HK-2 (cell line): Measurements from ENCODE around the gene PRSS3.
A peak's percentile ranks its signal among the peaks of the same experiment; 100 is the strongest.
"Not testable (repeated sequence)": the region's sequence is repeated elsewhere in the genome, so short reads cannot be mapped to it uniquely, and the experiment has no call there.

Experiments
- DNase-seq: peaks from one replicate; pipeline ENCODE4 v3.0.0-alpha.2; 2018; ENCODE audit not compliant: unreplicated experiment

Gene PRSS3

DNA sequence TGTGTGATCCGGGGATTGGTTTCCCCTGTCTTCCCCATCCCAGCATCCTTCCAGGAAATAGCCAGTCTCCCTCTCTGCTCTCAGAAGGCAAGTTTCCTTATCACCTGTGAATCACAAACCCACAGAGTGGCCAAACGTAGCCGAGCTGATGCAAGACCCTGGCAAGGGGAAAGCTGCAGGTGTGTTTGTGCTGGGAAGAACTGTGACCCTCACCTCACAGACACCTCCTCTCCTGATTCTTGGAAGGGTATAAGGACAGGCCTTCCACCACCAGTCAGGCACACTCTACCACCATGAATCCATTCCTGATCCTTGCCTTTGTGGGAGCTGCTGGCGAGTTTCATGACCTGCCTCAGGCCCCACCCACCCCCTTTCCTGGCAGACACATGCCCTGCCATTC is at the start of gene PRSS3:
TSS of gene PRSS3 (plus strand) at position 281 of the 400 bp plus-strand sequence. CDS start at position 294, 13 bp downstream.
- no peak for DNase-seq

DNA sequence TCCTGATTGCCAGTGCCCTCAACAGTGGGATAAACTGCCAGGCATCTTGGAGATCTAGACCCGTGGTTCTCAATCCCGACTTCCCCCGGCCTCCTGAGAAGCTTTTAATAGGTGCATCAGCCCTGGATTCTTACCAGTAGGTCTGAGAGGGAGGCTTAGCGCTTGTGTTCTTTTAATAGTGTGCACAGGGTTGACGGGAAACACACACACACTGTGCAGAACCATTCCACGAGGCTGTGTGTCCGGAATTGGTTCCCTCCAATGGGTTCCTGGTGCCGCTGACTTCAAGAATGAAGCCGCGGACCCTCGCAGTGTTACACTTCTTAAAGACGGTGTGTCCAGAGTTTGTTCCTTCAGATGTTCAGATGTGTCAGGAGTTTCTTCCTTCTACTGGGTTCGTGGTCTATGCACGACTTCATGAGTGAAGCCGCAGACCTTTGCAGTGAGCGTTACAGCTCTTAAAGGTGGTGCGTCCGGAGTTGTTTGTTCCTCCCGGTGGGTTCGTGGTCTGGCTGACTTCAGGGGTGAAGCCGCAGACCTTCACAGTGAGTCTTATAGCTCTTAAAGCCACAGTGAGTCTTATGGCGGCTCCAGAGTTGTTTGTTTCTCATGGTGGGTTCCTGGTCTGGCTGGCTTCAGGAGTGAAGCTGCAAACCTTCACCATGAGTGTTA is 46.6 kb upstream of the PRSS3 start:
- DNase-seq: no peak

DNA sequence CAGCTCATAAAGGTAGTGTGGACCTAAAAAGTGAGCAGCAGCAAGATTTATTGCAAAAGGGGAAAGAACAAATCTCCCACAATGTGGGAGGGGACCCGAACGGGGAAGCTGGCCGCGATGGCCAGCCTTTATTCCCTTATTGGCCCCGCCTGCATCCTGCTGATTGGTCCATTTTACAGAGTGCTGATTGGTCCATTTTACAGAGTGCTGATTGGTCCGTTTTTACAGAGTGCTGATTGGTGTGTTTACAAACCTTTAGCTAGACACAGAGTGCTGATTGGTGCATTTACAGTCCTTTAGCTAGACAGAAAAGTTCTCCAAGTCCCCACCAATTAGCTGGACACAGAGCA is 46.1 kb upstream of the PRSS3 start:
- not testable (repeated sequence) for DNase-seq

DNA sequence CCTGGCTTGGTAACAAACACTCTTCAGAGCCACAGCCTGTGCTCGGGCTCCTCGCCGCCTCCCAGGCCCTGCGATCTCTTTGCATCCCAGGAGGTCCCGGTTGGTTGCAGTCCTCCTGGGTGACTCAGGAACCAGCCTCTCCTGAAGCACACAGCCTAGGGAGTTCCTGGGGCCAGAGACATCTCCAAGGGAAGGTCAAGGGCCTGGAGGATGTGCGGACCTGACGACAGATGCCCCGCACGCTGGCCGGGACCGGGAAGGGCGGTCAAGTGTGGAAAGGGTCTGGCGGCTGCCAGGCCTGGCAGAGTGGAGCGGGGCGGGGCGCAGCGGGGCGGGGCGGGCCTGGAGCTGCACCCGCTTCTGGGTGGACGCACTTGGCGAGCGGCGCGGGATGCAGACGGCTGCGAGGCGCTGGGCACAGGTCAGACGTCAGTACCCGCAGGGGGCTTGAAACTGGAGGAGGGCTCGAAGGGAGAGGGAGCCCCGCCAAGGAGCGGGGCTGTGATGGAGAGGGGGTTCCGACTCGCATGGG is 45.0 kb upstream of the PRSS3 start:
- no peak for DNase-seq

DNA sequence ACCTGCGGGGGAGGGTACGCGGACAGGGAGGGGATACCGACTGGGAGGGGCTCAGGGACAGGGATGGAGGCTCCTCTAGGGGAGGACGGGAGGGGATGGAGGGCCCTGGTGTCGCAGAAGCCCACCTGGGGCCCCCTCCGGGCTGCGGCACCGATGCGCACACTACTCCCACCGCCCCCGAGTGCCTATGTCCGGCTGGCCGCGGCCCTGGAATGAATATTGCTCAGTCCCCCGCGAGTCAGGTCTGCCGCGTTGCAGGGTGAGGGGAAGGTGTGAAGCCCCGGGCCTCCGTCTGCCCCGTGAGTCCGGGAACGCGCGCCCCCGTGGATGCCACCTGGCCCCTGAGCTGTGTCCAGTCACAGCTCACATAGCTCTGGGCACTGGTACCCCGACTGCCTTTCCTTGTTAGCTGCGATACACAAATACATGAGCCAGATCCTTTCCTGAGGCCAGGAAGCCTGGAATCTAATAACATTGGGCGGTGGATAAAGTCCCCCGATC is 44.5 kb upstream of the PRSS3 start:
- no peak for DNase-seq

DNA sequence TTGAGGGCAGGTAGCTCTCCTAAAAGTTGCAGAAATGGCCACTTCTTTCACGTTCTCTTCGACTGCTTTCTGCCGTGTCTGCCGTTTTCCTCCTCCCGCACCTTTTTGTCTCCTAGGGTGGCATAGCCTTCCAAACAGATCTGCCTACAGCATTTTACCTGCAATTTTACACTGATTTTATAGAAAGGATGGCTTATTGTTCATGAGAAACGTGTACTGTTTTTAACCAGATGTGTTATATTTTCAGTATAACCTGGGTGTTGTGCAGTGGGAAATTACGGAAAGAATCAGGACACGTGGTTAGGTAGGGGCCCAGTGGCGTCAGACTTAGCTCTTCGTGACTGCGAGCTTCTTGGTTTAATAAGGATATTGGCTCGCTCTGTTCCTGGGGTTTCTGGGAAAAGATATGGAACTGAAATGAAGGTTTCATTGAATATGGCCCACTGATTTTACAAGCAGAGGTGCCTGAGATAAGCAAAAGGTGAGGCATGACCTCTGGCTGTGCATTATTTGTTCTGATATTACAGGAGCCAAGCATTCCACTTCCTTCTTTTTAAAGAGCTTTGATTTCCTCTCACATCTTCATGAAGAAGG is 43.7 kb upstream of the PRSS3 start:
- no peak for DNase-seq

DNA sequence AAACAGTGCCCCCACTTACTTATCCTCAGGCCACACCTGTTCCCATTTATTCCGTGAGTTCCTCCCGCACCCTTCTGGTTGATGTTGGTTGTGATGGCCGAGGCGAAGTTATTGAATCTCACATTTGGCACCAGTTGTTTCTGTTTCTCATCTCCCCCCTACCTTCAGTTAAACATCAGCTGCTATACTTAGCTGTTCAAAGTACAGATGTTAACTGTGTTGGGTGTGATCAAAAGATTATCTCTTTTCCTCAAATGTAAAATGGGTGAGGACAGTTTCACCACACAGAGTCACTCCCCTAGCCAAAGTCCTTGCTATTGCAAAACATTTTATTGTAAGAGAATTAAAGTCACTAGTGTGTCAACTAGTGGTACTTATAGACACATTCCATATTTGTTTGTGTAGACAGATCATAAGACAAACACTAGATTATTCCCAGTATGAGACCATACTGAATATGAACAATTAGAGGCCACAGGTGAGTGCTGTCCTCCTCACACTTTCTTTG is 43.2 kb upstream of the PRSS3 start:
- no peak for DNase-seq

DNA sequence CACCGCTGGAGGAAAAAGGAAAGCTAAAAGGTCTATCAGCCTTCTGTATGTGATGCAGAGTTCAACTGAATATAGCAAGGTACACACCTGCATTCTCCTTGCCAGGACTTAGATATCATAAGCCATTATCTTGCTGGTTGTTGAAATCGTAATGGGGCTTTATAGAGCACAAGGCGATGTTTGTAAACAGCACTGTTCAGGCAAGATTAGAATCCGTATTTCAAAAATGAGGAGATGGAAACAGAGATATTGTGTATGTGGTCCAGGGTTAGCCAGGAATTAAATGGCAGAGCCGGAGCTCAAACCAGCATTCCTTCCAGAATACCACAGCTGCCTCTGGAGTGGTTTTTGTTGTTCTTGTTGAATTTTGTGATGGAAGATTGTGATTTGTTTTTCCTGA is 42.6 kb upstream of the PRSS3 start:
- DNase-seq: not testable (repeated sequence)

DNA sequence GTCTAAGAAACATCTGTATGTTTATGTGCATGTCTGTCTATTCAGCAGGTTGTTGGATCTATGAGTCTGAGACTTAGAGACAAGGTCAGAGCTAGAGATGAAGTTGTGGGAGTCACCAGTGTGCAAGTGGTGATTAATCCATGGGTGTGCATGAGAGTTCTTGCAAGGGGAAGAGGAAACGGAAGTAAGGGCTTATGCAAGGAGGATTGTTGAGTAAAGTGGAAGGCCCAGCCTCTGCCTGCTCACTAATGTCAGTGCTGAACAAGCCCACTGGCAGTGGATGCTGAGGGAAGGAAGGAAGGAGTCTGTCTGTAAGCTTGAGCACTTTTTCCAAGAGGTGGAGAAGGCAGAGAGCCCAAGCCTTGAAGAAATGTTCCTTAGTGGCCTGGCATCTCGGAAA is 35.7 kb upstream of the PRSS3 start:
- DNase-seq: not testable (repeated sequence)

DNA sequence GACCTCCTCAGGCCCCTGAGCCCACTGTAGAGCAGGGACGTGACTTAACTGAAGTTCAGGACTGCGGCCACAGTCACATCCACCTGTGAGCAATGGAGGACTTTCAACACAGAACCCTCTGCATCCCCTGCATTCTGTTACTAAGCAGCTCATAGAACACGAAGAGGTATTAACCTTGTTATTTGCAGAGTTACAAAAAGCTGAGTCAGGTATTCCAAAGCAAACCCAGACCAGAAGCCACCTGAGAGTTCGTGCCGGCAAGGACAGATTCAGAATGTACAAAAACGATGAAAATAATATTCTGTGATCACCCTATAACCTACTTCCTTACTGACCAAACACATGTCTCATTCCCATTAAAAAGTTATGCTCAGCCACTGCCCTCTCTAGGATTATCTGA is 33.0 kb upstream of the PRSS3 start:
- DNase-seq: no peak

DNA sequence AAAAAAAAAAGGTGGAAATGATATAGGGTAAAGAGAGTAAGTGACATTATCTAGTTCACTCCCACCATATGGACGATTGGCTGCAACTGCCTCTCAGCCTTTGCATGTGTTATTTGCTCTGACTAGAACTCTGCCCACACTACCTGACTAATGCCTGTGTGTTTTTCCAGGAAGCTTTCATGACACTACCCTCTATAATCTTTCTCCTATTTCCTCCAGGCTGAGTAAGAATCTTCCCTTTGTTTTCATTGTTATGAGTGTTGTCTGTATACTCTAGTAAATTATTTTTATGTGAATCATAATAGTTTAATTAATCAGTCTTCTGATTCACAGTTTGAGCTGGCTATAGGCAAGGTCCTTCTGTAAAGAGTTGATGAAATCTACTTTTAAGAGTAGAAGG is 31.7 kb upstream of the PRSS3 start:
- not testable (repeated sequence) for DNase-seq

DNA sequence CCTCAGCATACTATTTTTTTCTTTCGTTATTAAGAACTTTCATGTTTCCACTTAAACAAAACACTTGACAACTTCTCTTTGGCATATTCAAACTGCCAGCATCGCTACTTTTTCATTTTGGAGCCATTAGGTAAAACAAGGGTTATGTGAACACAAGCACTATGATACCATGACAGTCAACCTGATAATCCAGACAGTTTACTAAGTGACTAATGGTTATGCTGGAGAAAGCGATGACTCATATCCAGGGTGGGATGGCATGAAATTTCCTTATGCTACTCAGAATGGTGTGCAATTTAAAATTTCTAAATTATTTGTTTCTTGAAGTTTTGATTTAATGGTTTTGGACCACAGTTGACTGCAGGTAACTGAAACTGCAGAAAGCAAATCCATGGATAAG is 29.9 kb upstream of the PRSS3 start:
- no peak for DNase-seq

DNA sequence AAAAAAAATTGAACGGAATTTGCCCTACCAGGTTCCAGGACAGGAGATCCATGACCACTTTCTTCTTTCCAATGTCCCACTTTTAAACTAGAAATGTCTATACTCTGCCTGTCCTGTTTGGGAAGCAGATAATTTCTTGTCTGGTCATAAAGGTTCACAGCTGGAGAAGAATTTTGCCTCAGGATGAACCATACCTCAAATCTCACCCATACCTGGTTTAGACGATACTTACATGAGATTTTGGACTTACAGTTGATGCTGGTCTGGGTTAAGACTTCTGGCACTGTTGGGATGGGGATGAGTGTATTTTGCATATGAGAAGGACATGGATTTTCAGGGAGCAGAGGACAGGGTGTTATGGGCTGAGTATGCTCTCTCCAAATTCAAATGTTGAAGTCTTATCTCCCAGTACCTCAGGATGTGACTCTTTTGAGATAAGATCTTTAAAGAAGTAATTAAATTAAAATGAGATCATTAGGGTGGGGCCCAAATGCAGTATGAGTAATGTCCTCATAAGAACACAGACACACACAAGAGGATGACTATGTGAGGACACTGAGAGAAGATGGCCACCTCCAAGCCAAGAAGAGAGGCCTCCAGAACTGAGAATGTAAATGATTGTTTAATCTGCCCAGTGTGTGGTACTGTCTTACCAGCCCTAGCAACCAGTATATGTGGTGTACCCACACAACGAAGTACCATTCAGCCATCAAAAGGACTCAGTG is 25.0 kb upstream of the PRSS3 start:
- DNase-seq: not testable (repeated sequence)

DNA sequence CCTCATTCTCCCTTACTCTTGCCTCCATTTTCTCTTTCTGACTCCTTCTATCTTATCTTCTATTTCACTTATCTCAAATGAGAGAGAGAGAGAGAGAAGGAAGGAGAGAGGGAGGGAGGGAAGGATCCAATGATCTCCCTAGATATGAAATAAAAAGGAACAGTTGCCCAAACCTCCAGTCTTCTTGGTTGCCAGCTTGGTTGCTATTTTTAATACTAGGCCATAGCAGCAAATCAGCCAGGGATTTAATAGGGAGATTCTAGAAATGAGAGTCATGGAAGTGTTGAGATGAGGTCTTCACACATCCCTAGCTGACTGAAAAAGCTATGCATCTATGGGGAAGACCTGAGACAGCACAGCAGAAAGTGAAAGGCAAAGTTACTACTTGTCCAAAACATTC is 22.2 kb upstream of the PRSS3 start:
- not testable (repeated sequence) for DNase-seq

DNA sequence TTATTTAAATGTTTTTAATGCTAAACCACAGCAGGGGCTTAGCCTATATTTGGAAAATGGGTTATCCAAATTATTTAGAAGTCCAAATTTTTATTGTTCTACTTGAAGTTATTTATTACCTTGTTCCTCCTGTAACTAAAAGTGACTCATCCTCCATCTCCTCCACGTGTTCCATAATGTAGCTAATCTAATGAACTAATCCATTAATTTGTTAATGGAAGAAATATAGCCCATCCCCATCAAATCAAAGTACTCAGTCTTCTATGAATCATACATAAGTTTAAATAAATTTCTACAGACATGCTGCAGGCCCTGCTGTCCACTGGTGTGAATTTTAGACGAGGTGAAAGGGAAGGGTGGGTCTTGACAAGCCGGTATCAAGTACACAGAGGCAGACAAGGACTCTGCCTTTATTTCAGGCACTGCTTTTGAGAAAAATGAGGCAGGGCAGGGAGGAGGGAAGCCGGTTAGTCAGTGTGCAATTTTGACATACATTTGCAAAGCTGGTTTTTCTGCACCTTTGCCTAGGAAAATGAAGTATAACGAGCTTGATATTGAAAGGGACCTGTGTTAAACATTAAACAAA is 21.2 kb upstream of the PRSS3 start:
- DNase-seq: not testable (repeated sequence)

DNA sequence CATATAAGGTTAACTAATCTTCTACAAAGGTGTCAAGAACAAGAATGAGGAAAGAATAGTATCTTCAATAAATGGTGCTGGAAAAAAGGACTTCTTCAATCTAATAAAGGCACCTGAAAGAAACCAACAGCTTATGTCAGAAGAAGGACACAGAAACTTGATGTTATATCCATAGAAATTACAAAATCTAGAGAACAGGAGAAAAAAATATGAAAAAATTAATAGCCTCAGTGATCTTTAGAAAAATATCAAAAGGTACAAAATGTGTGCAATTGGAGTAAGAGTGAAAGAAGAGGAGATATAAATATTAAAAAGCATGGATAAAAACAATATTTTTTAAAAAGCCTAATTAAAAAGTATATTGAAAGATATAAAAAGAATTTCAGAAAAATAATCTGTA is 18.8 kb upstream of the PRSS3 start:
- no peak for DNase-seq

DNA sequence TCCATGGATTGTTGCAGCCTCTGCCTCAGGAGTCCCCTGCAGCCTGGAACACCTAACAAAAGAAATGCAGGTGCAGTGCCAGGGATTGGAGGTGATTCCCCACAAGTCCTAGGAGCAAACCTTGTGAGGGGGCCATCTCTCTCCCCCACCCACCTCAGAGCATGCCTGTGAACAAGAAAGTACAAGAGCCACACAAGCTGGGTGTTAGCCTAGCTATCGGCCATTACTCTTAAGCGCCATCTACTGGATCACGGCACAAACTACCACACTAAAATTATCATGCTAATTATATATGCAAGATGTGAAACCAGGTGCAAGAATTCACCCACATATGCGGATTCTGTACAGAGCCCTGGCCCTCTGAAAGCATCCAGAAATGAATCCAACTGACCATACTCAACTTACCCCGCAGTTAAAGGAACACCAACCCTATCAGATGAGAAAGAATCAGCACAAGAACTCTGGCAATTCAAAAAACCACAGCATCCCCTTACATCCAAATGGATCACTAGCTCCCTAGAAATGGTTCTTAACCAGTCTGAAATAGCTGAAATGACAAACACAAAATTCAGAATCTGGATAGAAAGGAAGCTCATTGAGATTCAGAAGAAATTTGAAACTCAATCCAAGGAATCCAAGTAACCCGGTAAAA is 16.5 kb upstream of the PRSS3 start:
- peak; percentile 18 for DNase-seq

DNA sequence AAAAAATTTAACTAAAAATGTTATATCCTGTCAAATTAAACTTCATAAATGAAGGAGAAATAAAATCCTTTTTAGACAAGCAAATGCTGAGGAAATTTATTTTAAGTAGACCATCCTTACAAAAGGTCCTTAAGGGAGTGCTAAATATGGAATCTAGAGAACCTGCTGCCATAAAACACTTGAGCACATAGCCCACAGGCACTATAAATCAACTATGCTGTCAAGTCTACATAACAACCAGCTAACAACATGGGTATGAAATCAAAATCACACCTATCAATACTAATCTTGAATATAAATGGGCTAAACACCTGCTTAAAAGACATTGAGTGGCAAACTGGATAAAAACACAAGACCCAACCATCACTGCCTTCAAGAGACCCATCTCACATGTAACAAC is 15.1 kb upstream of the PRSS3 start:
- no peak for DNase-seq

DNA sequence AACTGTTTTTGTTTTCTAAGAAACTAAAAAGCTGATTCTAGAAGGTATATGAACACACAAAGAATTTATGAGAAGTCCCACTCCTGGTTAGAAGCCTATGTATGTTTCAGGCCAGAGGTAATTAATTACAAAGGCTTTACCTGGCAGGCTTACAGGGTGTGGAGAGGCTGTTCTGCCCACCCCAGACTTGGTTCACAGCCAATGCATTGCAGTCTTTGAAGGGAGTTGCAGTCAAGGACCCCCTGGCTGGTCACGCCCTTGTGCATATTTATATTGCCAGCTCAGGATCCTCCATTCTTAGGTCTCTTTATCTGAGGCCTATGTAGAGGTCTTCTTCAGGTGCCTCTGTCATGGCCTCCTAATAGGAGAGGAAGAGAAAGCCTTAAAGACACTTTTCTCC is 13.6 kb upstream of the PRSS3 start:
- no peak for DNase-seq

DNA sequence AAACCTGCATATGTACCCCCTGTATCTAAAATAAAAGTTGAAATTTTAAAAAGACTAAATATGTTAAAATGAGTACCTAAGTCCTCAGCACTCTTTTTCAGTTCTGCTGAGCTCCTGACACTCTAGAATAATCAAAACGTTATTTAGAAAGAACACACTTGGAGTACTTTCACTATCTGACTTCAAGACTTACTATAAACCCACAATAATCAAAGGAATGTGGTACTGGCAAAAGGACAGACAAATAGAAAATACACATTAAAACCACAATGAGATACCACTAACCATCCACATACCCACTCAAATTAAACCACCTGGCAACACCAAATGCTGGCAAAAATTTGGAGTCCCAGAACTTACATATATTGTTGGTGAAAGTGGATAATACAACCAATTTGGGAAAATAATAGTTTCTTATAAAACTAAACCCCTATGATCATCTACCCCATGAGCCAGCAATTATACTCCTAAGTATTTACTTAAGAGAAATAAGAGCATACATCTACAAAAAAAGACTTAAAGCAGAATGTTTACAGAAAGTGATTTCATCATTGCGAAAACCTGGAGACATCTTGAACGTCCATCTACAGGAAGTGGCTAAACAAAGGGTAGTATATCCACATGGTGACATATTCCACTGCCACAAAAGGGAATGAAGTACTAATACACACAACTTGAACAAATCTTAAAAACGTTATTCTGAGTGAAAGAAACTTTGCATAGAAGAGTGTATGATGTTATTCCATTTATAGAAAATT is 12.8 kb upstream of the PRSS3 start:
- DNase-seq: no peak

DNA sequence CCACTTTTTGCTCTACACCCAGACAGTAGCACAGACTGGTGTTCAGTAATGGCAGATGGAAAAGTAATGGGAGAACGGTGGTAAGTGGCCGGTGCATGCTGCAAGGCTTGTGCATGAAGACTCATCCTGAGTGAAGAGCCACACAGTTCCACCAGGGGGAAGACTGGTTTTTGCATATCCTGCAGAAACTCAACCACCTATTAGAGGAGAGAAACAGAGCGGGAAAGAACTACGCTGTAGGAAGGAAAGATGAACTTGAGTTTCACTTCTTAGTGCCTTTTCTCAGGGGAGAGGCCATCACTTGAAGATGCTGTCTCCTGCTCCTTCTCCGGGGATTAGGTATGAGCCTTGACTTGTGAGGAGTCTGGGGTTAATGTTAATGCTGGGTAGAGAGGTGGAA is 9.4 kb upstream of the PRSS3 start:
- no peak for DNase-seq
